GM12801 (cell line): ENCODE data around the gene KIR3DL1.
"Not testable (repeated sequence)": the region's sequence is repeated elsewhere in the genome, so short reads cannot be mapped to it uniquely, and the experiment has no call there.

Source experiments
- TF ChIP-seq, protein P1 (sequence below): IDR thresholded peaks from one replicate; pipeline ENCODE4 v1.5.1; 2011; ENCODE audit warnings: control low read depth; ENCODE audit not compliant: insufficient read length; ENCODE audit errors: extremely low read depth

Gene KIR3DL1

DNA sequence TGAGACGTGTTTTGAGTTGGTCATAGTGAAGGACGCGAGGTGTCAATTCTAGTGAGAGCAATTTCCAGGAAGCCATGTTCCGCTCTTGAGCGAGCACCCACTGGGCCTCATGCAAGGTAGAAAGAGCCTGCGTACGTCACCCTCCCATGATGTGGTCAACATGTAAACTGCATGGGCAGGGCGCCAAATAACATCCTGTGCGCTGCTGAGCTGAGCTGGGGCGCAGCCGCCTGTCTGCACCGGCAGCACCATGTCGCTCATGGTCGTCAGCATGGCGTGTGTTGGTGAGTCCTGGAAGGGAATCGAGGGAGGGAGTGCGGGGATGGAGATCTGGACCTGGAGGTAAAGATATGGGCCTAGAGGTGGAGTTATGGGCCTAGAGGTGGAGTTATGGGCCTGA lies at the start of gene KIR3DL1:
TSS of gene KIR3DL1 (plus strand) at position 218 of the 400 bp plus-strand sequence.
- TF ChIP-seq, protein P1, sequence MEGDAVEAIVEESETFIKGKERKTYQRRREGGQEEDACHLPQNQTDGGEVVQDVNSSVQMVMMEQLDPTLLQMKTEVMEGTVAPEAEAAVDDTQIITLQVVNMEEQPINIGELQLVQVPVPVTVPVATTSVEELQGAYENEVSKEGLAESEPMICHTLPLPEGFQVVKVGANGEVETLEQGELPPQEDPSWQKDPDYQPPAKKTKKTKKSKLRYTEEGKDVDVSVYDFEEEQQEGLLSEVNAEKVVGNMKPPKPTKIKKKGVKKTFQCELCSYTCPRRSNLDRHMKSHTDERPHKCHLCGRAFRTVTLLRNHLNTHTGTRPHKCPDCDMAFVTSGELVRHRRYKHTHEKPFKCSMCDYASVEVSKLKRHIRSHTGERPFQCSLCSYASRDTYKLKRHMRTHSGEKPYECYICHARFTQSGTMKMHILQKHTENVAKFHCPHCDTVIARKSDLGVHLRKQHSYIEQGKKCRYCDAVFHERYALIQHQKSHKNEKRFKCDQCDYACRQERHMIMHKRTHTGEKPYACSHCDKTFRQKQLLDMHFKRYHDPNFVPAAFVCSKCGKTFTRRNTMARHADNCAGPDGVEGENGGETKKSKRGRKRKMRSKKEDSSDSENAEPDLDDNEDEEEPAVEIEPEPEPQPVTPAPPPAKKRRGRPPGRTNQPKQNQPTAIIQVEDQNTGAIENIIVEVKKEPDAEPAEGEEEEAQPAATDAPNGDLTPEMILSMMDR = not testable (repeated sequence)

DNA sequence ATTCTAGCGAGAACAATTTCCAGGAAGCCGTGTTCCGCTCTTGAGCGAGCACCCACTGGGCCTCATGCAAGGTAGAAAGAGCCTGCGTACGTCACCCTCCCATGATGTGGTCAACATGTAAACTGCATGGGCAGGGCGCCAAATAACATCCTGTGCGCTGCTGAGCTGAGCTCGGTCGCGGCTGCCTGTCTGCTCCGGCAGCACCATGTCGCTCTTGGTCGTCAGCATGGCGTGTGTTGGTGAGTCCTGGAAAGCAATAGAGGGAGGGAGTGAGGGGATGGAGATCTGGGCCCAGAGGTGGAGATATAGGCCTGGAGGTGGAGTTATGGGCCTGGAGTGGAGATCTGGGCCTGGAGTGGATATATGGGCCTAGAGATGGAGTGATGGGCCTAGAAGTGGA lies 46.6 kb upstream of the KIR3DL1 start, which contains the start of gene KIR2DL1:
TSS of gene KIR2DL1 (plus strand) at position 148 of the 400 bp plus-strand sequence. CDS start at position 206, 58 bp downstream.
- TF ChIP-seq, protein P1 = not testable (repeated sequence)

DNA sequence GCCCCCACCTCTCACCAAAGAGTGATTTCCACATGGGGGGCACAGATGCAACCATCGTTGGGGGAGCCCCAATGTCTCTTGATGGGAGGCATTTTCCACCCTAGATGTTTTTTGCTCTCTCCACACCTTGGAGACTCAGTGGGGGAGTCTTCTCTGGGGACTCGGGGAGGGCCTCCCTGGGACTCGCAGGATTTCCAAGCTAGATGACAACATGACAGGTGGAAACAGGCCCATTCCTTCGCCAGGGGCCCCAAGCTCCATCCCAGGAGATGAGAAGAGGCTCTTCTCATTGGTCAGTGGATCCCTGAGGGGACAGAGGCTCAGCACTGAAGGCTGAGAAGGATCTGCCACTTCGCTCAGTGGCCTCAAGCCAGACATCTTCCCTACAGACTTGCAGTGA lies 25.6 kb upstream of the KIR3DL1 start:
- TF ChIP-seq, protein P1 = no peak

DNA sequence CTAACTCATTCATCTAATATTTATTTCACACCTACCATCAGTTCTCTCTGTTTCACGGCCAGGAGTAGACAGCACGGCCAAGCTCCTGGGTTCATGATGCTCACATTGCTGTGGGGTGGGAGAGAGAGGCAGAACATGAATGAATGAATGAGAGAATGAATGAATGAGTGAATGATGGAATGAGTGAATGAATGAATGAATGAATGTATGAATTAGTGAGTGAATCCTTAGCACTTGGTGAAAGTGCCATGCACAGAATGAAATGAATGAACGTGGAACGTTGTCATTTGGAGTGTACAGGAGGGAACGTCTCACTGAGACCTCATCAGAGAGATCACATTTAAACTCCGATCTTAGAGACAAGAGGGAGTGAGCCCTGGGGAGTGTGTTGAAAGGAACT lies 24.8 kb upstream of the KIR3DL1 start:
- TF ChIP-seq, protein P1 = no peak

DNA sequence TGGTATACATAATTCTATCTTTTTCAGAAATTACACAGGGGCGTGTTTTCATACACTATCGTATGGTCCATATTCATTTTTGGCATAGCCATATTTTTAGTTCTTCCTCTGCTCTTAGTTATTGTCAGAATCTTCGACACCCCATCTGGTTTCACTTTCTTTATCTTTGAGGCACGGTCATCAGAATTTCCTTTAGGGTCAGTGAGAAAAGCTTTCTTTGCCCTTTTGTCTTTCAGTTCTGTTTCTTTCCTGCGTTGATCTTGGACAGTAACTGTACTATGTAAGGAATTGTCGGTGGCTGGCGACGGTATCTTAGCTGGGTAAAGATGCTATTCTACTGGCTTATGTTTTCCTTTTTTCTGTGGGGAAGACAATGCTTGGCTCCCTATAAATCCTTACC lies 23.5 kb upstream of the KIR3DL1 start:
- TF ChIP-seq, protein P1 = no peak

DNA sequence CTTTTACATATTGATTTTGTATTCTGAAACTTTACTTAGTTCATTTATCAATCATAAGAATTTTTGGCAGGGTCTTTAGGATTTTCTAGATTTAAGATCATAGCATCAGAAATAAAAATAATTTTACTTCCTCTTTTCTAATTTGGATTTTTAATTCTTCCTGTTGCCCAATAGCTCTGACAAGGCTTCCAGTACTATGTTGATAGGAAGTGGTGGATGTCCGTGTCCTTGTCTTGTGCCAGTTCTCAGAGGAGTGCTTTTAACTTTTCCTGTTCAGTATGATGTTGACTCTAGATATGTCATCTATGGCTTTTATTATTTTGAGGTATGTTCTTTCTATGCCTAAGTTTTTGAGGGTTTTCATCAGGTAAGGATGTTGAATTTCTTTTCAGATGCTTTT lies 20.5 kb upstream of the KIR3DL1 start:
- TF ChIP-seq, protein P1 = no peak

DNA sequence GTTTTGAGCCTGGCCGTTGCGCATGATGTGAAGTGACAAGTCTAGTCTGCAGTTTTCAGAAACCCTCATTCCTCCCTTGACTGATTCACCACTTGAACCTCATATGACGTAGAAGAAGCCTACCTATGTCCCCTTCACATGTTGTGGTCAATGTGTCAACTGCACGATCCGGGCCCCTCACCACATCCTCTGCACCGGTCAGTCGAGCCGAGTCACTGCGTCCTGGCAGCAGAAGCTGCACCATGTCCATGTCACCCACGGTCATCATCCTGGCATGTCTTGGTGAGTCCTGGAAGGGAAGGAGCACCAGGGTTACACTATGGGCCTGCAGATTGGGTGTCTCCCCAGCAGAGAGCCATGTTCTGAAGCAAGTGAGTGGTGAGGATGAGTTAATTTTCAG lies 12.9 kb upstream of the KIR3DL1 start, which contains the start of gene KIR2DL4:
TSS of gene KIR2DL4 (plus strand) at position 201 of the 400 bp plus-strand sequence. CDS start at position 243, 42 bp downstream.
- TF ChIP-seq, protein P1 = no peak

DNA sequence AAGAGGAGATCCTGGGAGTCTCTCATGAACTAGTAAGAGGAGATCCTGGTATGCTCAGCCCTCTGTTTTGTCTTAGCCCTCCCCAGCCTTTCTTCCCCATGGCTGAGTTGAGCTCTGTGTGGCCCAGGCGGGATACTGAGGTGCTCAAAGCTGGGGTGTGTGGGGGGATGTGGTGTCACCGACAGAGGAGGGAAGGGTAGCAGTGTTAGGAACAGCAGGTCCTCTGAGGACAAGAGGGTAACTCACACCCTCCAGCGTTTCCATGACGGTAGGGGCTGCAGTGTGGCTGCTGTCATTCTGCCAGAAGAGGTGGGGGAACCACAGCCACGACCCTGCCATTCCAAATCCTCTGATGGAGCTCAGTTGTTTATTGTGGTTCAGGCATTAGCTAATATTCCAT lies 12.2 kb upstream of the KIR3DL1 start:
- TF ChIP-seq, protein P1 = no peak
